Keratinocyte (primary cell): Measurements from ENCODE around the gene FGFR2. TPM values are rescaled to one million over a fixed set of nuclear protein-coding genes. Genes with fewer than 3 reads are reported as not detected.
A peak's percentile ranks its signal among the peaks of the same experiment; 100 is the strongest.

Experiments
- DNase-seq: peaks from one replicate; pipeline ENCODE4 v3.0.0-alpha.2; 2011; ENCODE audit warnings: low read depth, missing footprints, low spot score
- FAIRE-seq: peaks from 2 replicates; lab custom pipeline; 2011; peaks lifted over from hg19 to GRCh38; lab: Jason Lieb, UNC
- H2AFZ ChIP-seq: 2 replicates; pipeline ENCODE4 v1.6.0; 2012; ENCODE audit warnings: low read length, control low read depth, inconsistent platforms; ENCODE audit not compliant: control insufficient read depth
- H3K27ac ChIP-seq: 2 replicates; pipeline ENCODE4 v1.5.1; 2011; ENCODE audit warnings: low read length; ENCODE audit not compliant: control insufficient read depth, insufficient read depth
- H3K27me3 ChIP-seq: 3 replicates; pipeline ENCODE4 v1.6.0; 2011; ENCODE audit warnings: low read length; ENCODE audit not compliant: control insufficient read depth, insufficient read depth; ENCODE audit errors: extremely low read depth
- H3K36me3 ChIP-seq, 2 experiments: 2 replicates in 1 of 2; 3 replicates in 1 of 2; pipeline ENCODE4 v1.5.1; 2011; ENCODE audit warnings: low read length in 2 of 2, mild to moderate bottlenecking in 1 of 2; ENCODE audit not compliant: control insufficient read depth in 2 of 2, insufficient read depth in 2 of 2; ENCODE audit errors: extremely low read depth in 1 of 2
- H3K4me1 ChIP-seq: 3 replicates; pipeline ENCODE4 v1.5.1; 2011; ENCODE audit warnings: low read length; ENCODE audit not compliant: control insufficient read depth, insufficient read depth; ENCODE audit errors: extremely low read depth
- H3K4me2 ChIP-seq: 3 replicates; pipeline ENCODE4 v1.6.0; 2011; ENCODE audit warnings: low read depth, low read length; ENCODE audit not compliant: control insufficient read depth, insufficient read depth; ENCODE audit errors: extremely low read depth
- H3K4me3 ChIP-seq, 3 experiments: fragments of 200-600 bp in 1 of 3; sonication (generic) in 1 of 3; 2 replicates in 2 of 3; 3 replicates in 1 of 3; pipeline ENCODE4 v1.5.1; 2011 to 2016; ENCODE audit warnings: low read length in 3 of 3, mild to moderate bottlenecking in 3 of 3, control low read depth in 2 of 3, inconsistent platforms in 1 of 3, low read depth in 1 of 3, mixed read lengths in 1 of 3, mixed run types in 1 of 3, moderate library complexity in 1 of 3; ENCODE audit not compliant: control insufficient read depth in 2 of 3, insufficient read depth in 2 of 3; ENCODE audit errors: extremely low read depth in 1 of 3
- H3K79me2 ChIP-seq: 2 replicates; pipeline ENCODE4 v1.6.0; 2012; ENCODE audit warnings: low read length; ENCODE audit not compliant: control insufficient read depth, insufficient read depth
- H3K9ac ChIP-seq: 3 replicates; pipeline ENCODE4 v1.6.0; 2011; ENCODE audit warnings: low read length; ENCODE audit not compliant: control insufficient read depth, insufficient read depth; ENCODE audit errors: extremely low read depth
- H3K9me1 ChIP-seq: 3 replicates; pipeline ENCODE4 v1.6.0; 2011; ENCODE audit warnings: low read length; ENCODE audit not compliant: control insufficient read depth, insufficient read depth; ENCODE audit errors: extremely low read depth
- H3K9me3 ChIP-seq: 2 replicates; pipeline ENCODE4 v1.5.1; 2012; ENCODE audit warnings: low read depth, low read length; ENCODE audit not compliant: control insufficient read depth
- H4K20me1 ChIP-seq: 3 replicates; pipeline ENCODE4 v1.6.0; 2011; ENCODE audit warnings: low read length; ENCODE audit not compliant: control insufficient read depth, insufficient read depth; ENCODE audit errors: extremely low read depth
- CTCF ChIP-seq, 3 experiments: IDR thresholded peaks in 1 of 3; conservative IDR thresholded peaks in 1 of 3; optimal IDR thresholded peaks in 1 of 3; 2 replicates in 2 of 3; 3 replicates in 1 of 3; pipeline versions ENCODE3 to v1.5.1; 2011; ENCODE audit warnings: low read length in 3 of 3, mild to moderate bottlenecking in 3 of 3, moderate library complexity in 2 of 3, control low read depth in 1 of 3, inconsistent platforms in 1 of 3; ENCODE audit not compliant: insufficient read depth in 2 of 3; ENCODE audit errors: extremely low read depth in 1 of 3
- EZH2 ChIP-seq: IDR thresholded peaks from one replicate; pipeline ENCODE4 v1.6.1; 2012; ENCODE audit warnings: inconsistent platforms, mild to moderate bottlenecking, low read length, moderate library complexity
- dilution Hi-C: fragments of 300-500 bp; cut with MboI; formaldehyde crosslinking; loops from one replicate; pipeline ENCODE4 v1.7.0; 2020; ENCODE audit warnings: low sequenced_read_pairs; ENCODE audit not compliant: extremely low pct_ligation_motif_present
- polyA plus RNA-seq, 5 experiments: library from polyadenylated mRNA; depleted of rRNA in 3 of 5; stranded (reverse) in 3 of 5; stranded (forward) in 1 of 5; unstranded in 1 of 5; fragments of >200 nt; gene quantifications; 1 replicate in 1 of 5; 2 replicates in 3 of 5; 3 replicates in 1 of 5; pipeline versions ENCODE4 v1.2.1 to v1.2.3, GENCODE V29; 2011 to 2012; ENCODE audit warnings: missing spikeins in 2 of 5, low read depth in 1 of 5, low replicate concordance in 1 of 5

The FGFR2 gene
- polyA plus RNA-seq, 1 donor (not counting 4 experiments of a cell fraction or from before 2014, with no cell fraction given): 20.6 TPM

- FAIRE-seq: no peak
- H4K20me1 ChIP-seq: no peaks in the 10 kb centered on the region
- dilution Hi-C loops: no loop called here
- H3K27me3 ChIP-seq: no peaks in the 10 kb centered on the region
- no peak overlapping the region for H3K4me3 ChIP-seq
- no peaks in the 10 kb centered on the region for H3K9me1 ChIP-seq
- no peaks in the 10 kb centered on the region for H3K79me2 ChIP-seq
- no peak overlapping the region for H3K4me2 ChIP-seq
- H3K9ac ChIP-seq: no peak overlapping the region
- H2AFZ ChIP-seq: no peak overlapping the region
- TF ChIP-seq CTCF (optimal IDR thresholded peaks at IDR 0.05 in 1 of 3, IDR thresholded peaks at IDR 0.05 in 1 of 3, conservative IDR thresholded peaks at IDR 0.05 in 1 of 3; ENCODE audit: extremely low read depth in 1 of 3, insufficient read depth in 2 of 3, low read length in 3 of 3) (no peak), EZH2 (no peak)
- H3K4me1 ChIP-seq: peaks cover 19% of the 10 kb centered on the region
- no peak overlapping the region for H3K27ac ChIP-seq
- H3K36me3 ChIP-seq: peaks cover 3 to 7% of the 10 kb centered on the region in 2 experiments
- no peak for DNase-seq
- no peaks in the 10 kb centered on the region for H3K9me3 ChIP-seq
These were observed 97.4 kb downstream of the FGFR2 start for GRCh38 chr10:121500701-121501332.

- peaks cover 22% of the 10 kb centered on the region for H3K4me1 ChIP-seq
- no peaks in the 10 kb centered on the region for H3K79me2 ChIP-seq
- no peak overlapping the region for H3K27ac ChIP-seq
- no peaks in the 10 kb centered on the region for H4K20me1 ChIP-seq
- dilution Hi-C loops: no loop called here
- peak; percentile 77 for FAIRE-seq
- no peaks in the 10 kb centered on the region for H3K27me3 ChIP-seq
- no peak overlapping the region for H3K9ac ChIP-seq
- TF ChIP-seq EZH2 (no peak), CTCF (optimal IDR thresholded peaks at IDR 0.05 in 1 of 3, IDR thresholded peaks at IDR 0.05 in 1 of 3, conservative IDR thresholded peaks at IDR 0.05 in 1 of 3; ENCODE audit: extremely low read depth in 1 of 3, insufficient read depth in 2 of 3, low read length in 3 of 3) (peak in 2 of 3 experiments; percentile 29 to 38)
- DNase-seq: no peak
- H3K4me2 ChIP-seq: no peak overlapping the region
- H2AFZ ChIP-seq: no peak overlapping the region
- H3K9me3 ChIP-seq: no peaks in the 10 kb centered on the region
- H3K4me3 ChIP-seq: no peak overlapping the region
- peaks cover 3 to 9% of the 10 kb centered on the region in 2 experiments for H3K36me3 ChIP-seq
- peaks cover 2% of the 10 kb centered on the region for H3K9me1 ChIP-seq
These were observed 100.5 kb downstream of the FGFR2 start for GRCh38 chr10:121497513-121498470.
